Left ventricle myocardium inferior (tissue), 1 donor: ENCODE measurements around the gene ST6GALNAC2. TPM values are rescaled to one million over a fixed set of nuclear protein-coding genes. Genes with fewer than 3 reads are reported as not detected.
A peak's percentile ranks its signal among the peaks of the same experiment; 100 is the strongest.

Source experiments
- DNase-seq: peaks from one replicate; pipeline ENCODE4 v3.0.0-alpha.2; 2020
- H3K27ac ChIP-seq: fragments of 200-600 bp; replicated peaks from 2 replicates; pipeline ENCODE4 v1.8.0; 2021
- H3K27me3 ChIP-seq: fragments of 200-600 bp; 2 replicates; pipeline ENCODE4 v1.8.0; 2021; ENCODE audit warnings: low read depth
- H3K36me3 ChIP-seq: fragments of 200-600 bp; 2 replicates; pipeline ENCODE4 v1.8.0; 2021
- H3K4me1 ChIP-seq: fragments of 200-600 bp; 2 replicates; pipeline ENCODE4 v1.8.0; 2021
- H3K4me3 ChIP-seq: fragments of 200-600 bp; 2 replicates; pipeline ENCODE4 v1.8.0; 2021; ENCODE audit warnings: mild to moderate bottlenecking, moderate library complexity
- H3K9me3 ChIP-seq: fragments of 200-600 bp; replicated peaks from 2 replicates; pipeline ENCODE4 v1.8.0; 2021
- intact Hi-C: fragments of 100-400 bp; cut with micrococcal nuclease; formaldehyde crosslinking; loops from one replicate; pipeline ENCODE4 v1.11.0; 2022
- total RNA-seq: library from RNA; stranded (reverse); fragmentation: NEBNext Ultra II Directional; extraction: Animal tissue kit (Norgen Biotek cat#: 25700); gene quantifications from one replicate; pipeline ENCODE4 v1.2.1, GENCODE V29; 2021
- TF ChIP-seq, protein P1 (sequence below): fragments of 200-600 bp; IDR thresholded peaks from 2 replicates; pipeline ENCODE4 v1.8.0; 2021; ENCODE audit warnings: antibody characterized with exemption, mild to moderate bottlenecking, borderline replicate concordance
- donor health status: DM: no; HTN: yes; CAD: no; lungs with severe emphysema.

ST6GALNAC2 gene
- total RNA-seq, 1 donor from 2014 or later, result 4.3 TPM

DNA sequence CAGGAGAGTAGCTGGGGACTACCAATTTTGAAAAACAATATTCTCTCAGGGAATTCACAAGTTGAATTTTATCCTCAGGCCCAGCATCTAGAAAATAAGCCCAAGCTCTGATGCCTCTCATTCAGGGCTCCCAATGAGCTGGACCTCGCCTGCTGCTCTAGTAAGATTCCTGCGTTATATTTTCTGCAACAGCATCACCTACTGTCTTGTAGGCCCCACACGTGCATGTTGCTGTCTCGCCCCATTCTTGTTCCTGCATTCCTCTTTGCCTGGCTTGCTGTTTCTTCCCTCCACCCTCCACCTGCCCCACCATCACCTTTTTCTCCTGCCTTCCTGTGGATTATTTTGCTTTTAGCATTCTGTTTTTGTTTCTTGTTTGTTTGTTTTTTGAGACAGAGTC lies 8.3 kb upstream of the ST6GALNAC2 start:
- no peak for DNase-seq
- Histone ChIP-seq H3K4me3 (no peak overlapping the region), H3K36me3 (no peaks in the 10 kb centered on the region), H3K4me1 (no peaks in the 10 kb centered on the region), H3K27ac (no peak overlapping the region), H3K9me3 (no peaks in the 10 kb centered on the region), H3K27me3 (peaks cover 14% of the 10 kb centered on the region)
- intact Hi-C loops, result no loop called here
- TF ChIP-seq, protein P1, sequence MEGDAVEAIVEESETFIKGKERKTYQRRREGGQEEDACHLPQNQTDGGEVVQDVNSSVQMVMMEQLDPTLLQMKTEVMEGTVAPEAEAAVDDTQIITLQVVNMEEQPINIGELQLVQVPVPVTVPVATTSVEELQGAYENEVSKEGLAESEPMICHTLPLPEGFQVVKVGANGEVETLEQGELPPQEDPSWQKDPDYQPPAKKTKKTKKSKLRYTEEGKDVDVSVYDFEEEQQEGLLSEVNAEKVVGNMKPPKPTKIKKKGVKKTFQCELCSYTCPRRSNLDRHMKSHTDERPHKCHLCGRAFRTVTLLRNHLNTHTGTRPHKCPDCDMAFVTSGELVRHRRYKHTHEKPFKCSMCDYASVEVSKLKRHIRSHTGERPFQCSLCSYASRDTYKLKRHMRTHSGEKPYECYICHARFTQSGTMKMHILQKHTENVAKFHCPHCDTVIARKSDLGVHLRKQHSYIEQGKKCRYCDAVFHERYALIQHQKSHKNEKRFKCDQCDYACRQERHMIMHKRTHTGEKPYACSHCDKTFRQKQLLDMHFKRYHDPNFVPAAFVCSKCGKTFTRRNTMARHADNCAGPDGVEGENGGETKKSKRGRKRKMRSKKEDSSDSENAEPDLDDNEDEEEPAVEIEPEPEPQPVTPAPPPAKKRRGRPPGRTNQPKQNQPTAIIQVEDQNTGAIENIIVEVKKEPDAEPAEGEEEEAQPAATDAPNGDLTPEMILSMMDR, result no peak

DNA sequence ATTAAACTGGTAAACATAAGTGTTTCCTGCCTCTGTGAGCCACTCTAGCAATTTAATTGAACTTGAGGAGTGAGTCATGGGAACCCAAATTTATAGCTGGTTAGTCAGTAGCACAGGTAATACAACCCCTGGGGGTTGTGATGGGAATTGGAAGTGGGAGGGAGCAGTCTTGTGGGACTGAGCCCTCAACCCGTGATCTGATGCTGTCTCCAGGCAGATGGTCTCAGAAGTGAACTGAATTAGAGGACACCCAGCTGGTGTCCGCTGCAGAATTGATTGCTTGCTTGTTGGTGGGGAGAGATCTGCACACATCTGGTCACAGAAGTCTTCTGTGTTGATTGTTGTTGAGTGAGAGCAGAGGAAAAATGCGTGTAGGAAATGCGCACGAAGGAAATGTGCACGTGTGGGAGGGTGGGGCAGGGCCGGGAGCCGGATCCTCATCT lies 7.7 kb upstream of the ST6GALNAC2 start:
- DNase-seq, result no peak
- H3K27me3 ChIP-seq, result peaks cover 15% of the 10 kb centered on the region
- no peak overlapping the region for H3K4me3 ChIP-seq
- TF ChIP-seq, protein P1, result no peak
- H3K27ac ChIP-seq, result no peak overlapping the region
- intact Hi-C loops, result no loop called here
- no peaks in the 10 kb centered on the region for H3K9me3 ChIP-seq
- no peaks in the 10 kb centered on the region for H3K4me1 ChIP-seq
- H3K36me3 ChIP-seq, result no peaks in the 10 kb centered on the region

DNA sequence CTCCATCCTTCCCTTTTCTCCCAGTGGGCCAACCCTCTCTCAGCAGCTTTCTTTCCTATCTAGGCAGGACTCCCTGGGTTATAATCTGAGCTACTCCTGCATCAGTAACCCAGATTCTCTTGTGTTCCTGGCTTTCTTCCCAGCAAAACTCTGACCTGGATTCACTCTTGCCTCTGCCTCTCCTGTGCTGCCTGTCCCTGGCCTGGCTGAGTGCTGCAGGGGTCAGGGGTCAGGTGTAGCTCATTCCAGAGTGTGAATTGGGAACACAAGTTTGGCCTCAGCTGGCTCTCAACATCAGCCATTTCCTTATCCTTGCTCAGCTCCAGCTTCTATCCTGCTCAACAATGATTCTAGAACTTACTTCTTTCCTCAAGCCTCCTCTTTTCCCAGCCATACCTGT lies 2.5 kb upstream of the ST6GALNAC2 start:
- no peaks in the 10 kb centered on the region for H3K36me3 ChIP-seq
- intact Hi-C loops, result no loop called here
- no peaks in the 10 kb centered on the region for H3K9me3 ChIP-seq
- H3K4me3 ChIP-seq, result no peak overlapping the region
- no peak overlapping the region for H3K27ac ChIP-seq
- peaks cover 29% of the 10 kb centered on the region for H3K4me1 ChIP-seq
- peaks cover 41% of the 10 kb centered on the region for H3K27me3 ChIP-seq
- DNase-seq, result no peak
- TF ChIP-seq, protein P1, result no peak

DNA sequence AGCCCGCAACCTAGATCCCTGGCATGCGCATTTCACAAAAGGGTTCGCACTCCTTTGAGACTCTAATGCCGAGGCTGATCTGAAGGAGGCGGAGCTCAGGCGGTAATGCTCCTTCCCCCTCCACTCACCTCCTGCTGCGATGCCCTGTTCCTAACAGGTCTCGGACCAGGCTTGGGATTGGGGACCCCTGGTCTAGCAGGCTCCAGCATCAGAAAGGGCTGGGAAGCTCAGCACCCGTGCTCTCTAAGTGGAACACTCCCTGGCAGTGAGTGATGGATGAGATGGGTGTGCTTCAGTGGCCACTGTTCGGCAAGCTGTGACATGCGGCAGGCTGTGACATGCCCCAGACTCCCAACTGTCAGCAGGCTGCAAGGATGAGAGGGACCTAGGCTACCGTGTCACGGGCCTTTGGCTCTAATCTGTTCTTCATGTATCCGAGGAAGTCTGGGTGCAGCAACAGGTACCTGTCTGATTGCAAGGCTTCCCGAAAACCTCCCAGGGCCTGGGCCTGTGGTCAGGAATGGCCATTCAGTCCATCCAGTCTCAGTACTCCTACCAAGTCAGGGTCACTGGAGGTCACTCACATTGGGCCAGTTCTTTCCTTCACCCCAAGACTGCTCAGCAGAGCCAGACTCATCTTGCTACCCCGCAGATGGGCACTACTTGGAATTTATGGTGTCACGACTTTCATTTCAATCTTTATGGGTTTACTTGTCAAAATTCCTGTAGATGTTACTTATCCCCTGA lies 1.3 kb upstream of the ST6GALNAC2 start:
- no peaks in the 10 kb centered on the region for H3K36me3 ChIP-seq
- peaks cover 29% of the 10 kb centered on the region for H3K4me1 ChIP-seq
- H3K4me3 ChIP-seq, result no peak overlapping the region
- no peaks in the 10 kb centered on the region for H3K9me3 ChIP-seq
- H3K27ac ChIP-seq, result no peak overlapping the region
- TF ChIP-seq, protein P1, result no peak
- intact Hi-C loops, result no loop called here
- DNase-seq, result no peak
- peaks cover 41% of the 10 kb centered on the region for H3K27me3 ChIP-seq

DNA sequence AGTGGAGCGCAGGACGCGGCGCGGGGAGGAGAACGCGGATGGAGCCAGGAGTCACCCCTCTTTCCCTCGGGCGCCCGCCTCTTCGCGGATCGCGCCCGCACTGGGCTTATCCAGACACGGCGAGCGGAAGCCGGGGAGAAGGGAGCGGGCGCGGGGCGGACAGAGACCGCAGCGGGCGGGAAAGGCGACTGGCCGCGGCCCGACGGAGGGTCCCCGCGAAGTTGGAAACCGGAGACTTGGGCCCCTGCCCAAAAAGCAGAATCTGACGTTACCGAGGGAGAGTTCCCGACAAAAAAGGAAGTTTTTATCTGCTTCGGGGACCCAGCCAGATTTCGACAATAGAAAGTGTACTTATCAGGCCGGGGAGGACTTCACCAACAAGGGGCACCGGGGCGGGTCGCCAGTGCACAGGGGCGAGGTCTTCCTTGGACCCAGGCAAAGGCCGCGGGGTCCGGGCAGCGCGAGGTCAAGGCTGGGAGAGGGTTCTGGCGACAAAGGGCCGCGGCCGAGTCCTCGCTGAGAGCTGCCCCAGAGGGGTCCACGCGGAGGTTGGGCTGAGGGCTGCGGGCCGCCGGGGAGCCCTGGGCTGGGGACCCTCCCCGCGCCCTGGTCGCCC lies 519 bp downstream of the ST6GALNAC2 start:
- peak overlapping the region; percentile 68 for H3K27ac ChIP-seq
- H3K27me3 ChIP-seq, result peaks cover 32% of the 10 kb centered on the region
- TF ChIP-seq, protein P1, result no peak
- intact Hi-C loops, result no loop called here
- H3K9me3 ChIP-seq, result no peaks in the 10 kb centered on the region
- H3K4me3 ChIP-seq, result peak overlapping the region; percentile 82
- peaks cover 29% of the 10 kb centered on the region for H3K4me1 ChIP-seq
- no peaks in the 10 kb centered on the region for H3K36me3 ChIP-seq
- no peak for DNase-seq
